Measurements from ENCODE around the gene UNC80.

DNA sequence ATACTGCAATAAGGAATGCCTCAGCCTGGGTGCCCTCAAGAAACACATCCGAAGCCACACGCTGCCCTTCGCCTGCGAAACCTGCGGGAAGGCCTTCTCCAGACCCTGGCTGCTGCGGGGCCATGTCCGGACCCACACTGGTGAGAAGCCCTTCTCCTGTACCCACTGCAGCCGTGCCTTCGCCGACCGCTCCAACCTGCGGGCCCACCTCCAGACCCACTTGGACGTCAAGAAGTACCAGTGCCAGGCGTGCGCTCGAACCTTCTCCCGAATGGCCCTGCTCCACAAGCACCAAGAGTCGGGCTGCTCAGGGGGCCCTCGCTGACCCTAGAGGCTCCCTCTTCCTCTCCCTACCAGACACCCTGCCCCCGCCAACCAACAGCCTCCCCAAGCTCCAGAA is 37.6 kb downstream of the UNC80 start:
- no peak for TF ChIP-seq EZH2 (IDR thresholded peaks at IDR 0.05; ENCODE audit: borderline replicate concordance, insufficient read depth, low read length, poor library complexity, severe bottlenecking)
- TF ChIP-seq, protein P1, sequence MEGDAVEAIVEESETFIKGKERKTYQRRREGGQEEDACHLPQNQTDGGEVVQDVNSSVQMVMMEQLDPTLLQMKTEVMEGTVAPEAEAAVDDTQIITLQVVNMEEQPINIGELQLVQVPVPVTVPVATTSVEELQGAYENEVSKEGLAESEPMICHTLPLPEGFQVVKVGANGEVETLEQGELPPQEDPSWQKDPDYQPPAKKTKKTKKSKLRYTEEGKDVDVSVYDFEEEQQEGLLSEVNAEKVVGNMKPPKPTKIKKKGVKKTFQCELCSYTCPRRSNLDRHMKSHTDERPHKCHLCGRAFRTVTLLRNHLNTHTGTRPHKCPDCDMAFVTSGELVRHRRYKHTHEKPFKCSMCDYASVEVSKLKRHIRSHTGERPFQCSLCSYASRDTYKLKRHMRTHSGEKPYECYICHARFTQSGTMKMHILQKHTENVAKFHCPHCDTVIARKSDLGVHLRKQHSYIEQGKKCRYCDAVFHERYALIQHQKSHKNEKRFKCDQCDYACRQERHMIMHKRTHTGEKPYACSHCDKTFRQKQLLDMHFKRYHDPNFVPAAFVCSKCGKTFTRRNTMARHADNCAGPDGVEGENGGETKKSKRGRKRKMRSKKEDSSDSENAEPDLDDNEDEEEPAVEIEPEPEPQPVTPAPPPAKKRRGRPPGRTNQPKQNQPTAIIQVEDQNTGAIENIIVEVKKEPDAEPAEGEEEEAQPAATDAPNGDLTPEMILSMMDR (IDR thresholded peaks at IDR 0.05; ENCODE audit: poor library complexity, severe bottlenecking) = no peak
- no peak for TF ChIP-seq RAD21 (conservative IDR thresholded peaks at IDR 0.05)
- TF ChIP-seq TAF1 (IDR thresholded peaks at IDR 0.05; ENCODE audit: low read depth) = no peak
- no peak for TF ChIP-seq SMC3 (conservative IDR thresholded peaks at IDR 0.05; ENCODE audit: poor library complexity)
